HEK293 (cell line): Measurements from ENCODE around the gene ANKRD23.
A peak's percentile ranks its signal among the peaks of the same experiment; 100 is the strongest.

Experiments used
- CTCF ChIA-PET: fragments of 350-600 bp; formaldehyde crosslinking; extraction: SDS; loops from one replicate; lab custom pipeline; 2021; ENCODE audit warnings: antibody characterized with exemption; lab: Yijun Ruan, JAX
- POLR2A ChIA-PET: fragments of 300-600 bp; formaldehyde crosslinking; extraction: SDS; loops from one replicate; lab custom pipeline; 2020; ENCODE audit warnings: antibody characterized with exemption, inconsistent platforms; lab: Yijun Ruan, JAX
- H3K27ac ChIP-seq: fragments of 200-500 bp; sonication (Bioruptor generic); 2 replicates; pipeline ENCODE4 v1.5.1; 2014; ENCODE audit warnings: low read depth, low read length, control low read depth, inconsistent platforms; ENCODE audit errors: extremely low read depth
- H3K36me3 ChIP-seq, 2 experiments: fragments of 200-500 bp in 1 of 2; sonication (Bioruptor generic) in 1 of 2; 1 replicate in 1 of 2; 2 replicates in 1 of 2; pipeline ENCODE4 v1.5.1; 2014 to 2017; ENCODE audit warnings: inconsistent platforms in 2 of 2, low read length in 2 of 2; ENCODE audit not compliant: control insufficient read depth in 2 of 2, insufficient read depth in 1 of 2
- H3K4me1 ChIP-seq: fragments of 200-500 bp; sonication (Bioruptor generic); 2 replicates; pipeline ENCODE4 v1.5.1; 2014; ENCODE audit warnings: mild to moderate bottlenecking, low read length, inconsistent platforms; ENCODE audit not compliant: control insufficient read depth, insufficient read depth
- H3K4me3 ChIP-seq: 2 replicates; pipeline ENCODE4 v1.5.1; 2011; ENCODE audit warnings: low read depth, mild to moderate bottlenecking, control low read depth, low read length, moderate library complexity
- H3K9me3 ChIP-seq: fragments of 200-500 bp; sonication (Bioruptor generic); 2 replicates; pipeline ENCODE4 v1.5.1; 2014; ENCODE audit warnings: low read depth, low read length, inconsistent platforms; ENCODE audit not compliant: control insufficient read depth, insufficient read depth
- BCL11B ChIP-seq: fragments of 450-650 bp; formaldehyde crosslinking; IDR thresholded peaks from 2 replicates; pipeline ENCODE4 v1.5.1; 2016; ENCODE audit warnings: low read depth, missing biosample characterization, missing genetic modification characterization
- PATZ1 ChIP-seq: fragments of 450-650 bp; formaldehyde crosslinking; IDR thresholded peaks from 2 replicates; pipeline ENCODE4 v1.5.1; 2016; ENCODE audit warnings: missing biosample characterization, missing genetic modification characterization
- ZBTB10 ChIP-seq: fragments of 450-650 bp; formaldehyde crosslinking; IDR thresholded peaks from 2 replicates; pipeline ENCODE4 v1.5.1; 2016; ENCODE audit warnings: missing biosample characterization, missing genetic modification characterization
- ZBTB21 ChIP-seq: fragments of 450-650 bp; formaldehyde crosslinking; IDR thresholded peaks from 2 replicates; pipeline ENCODE4 v1.5.1; 2017; ENCODE audit warnings: missing biosample characterization, missing genetic modification characterization
- ZFHX2 ChIP-seq: fragments of 450-650 bp; formaldehyde crosslinking; conservative IDR thresholded peaks from 2 replicates; pipeline ENCODE4 v1.5.1; 2016; ENCODE audit warnings: missing biosample characterization, missing genetic modification characterization
- ZFP41 ChIP-seq: fragments of 450-650 bp; formaldehyde crosslinking; IDR thresholded peaks from 2 replicates; pipeline ENCODE4 v1.5.1; 2016; ENCODE audit warnings: missing biosample characterization, missing genetic modification characterization, borderline replicate concordance
- ZNF138 ChIP-seq: fragments of 450-650 bp; formaldehyde crosslinking; IDR thresholded peaks from 2 replicates; pipeline ENCODE4 v1.5.1; 2016; ENCODE audit warnings: missing biosample characterization, missing genetic modification characterization, borderline replicate concordance
- ZNF155 ChIP-seq: fragments of 450-650 bp; formaldehyde crosslinking; IDR thresholded peaks from 2 replicates; pipeline ENCODE4 v1.5.1; 2016; ENCODE audit warnings: missing biosample characterization, missing genetic modification characterization
- ZNF16 ChIP-seq: fragments of 450-650 bp; formaldehyde crosslinking; IDR thresholded peaks from 2 replicates; pipeline ENCODE4 v1.5.1; 2016; ENCODE audit warnings: low read depth, missing biosample characterization, missing genetic modification characterization
- ZNF292 ChIP-seq: fragments of 450-650 bp; formaldehyde crosslinking; IDR thresholded peaks from 2 replicates; pipeline ENCODE4 v1.5.1; 2016; ENCODE audit warnings: low read depth, missing biosample characterization, missing genetic modification characterization, borderline replicate concordance
- ZNF302 ChIP-seq: fragments of 450-650 bp; formaldehyde crosslinking; IDR thresholded peaks from 2 replicates; pipeline ENCODE4 v1.5.1; 2016; ENCODE audit warnings: missing biosample characterization, missing genetic modification characterization, low read depth
- ZNF37A ChIP-seq: fragments of 450-650 bp; IDR thresholded peaks from 2 replicates; pipeline ENCODE4 v1.5.1; 2018; ENCODE audit warnings: missing biosample characterization, missing genetic modification characterization
- ZNF549 ChIP-seq: fragments of 450-650 bp; IDR thresholded peaks from 2 replicates; pipeline ENCODE4 v1.5.1; 2018; ENCODE audit warnings: missing biosample characterization, missing genetic modification characterization, mild to moderate bottlenecking, inconsistent platforms, moderate library complexity
- ZNF560 ChIP-seq: fragments of 450-650 bp; formaldehyde crosslinking; IDR thresholded peaks from 2 replicates; pipeline ENCODE4 v1.5.1; 2017; ENCODE audit warnings: missing biosample characterization, missing genetic modification characterization, borderline replicate concordance
- ZNF677 ChIP-seq: fragments of 450-650 bp; IDR thresholded peaks from 2 replicates; pipeline ENCODE4 v1.5.0; 2018; ENCODE audit warnings: missing biosample characterization, mild to moderate bottlenecking, missing genetic modification characterization, moderate library complexity
- ZNF777 ChIP-seq: fragments of 450-650 bp; formaldehyde crosslinking; IDR thresholded peaks from 2 replicates; pipeline ENCODE4 v1.5.1; 2017; ENCODE audit warnings: missing biosample characterization, missing genetic modification characterization, borderline replicate concordance
- ZNF791 ChIP-seq: fragments of 450-650 bp; formaldehyde crosslinking; IDR thresholded peaks from 2 replicates; pipeline ENCODE4 v1.5.1; 2016; ENCODE audit warnings: missing biosample characterization, missing genetic modification characterization
- ZSCAN5A ChIP-seq: fragments of 450-650 bp; formaldehyde crosslinking; IDR thresholded peaks from 2 replicates; pipeline ENCODE4 v1.5.1; 2016; ENCODE audit warnings: missing biosample characterization, missing genetic modification characterization
- TF ChIP-seq, protein P1 (sequence below): fragments of 450-650 bp; formaldehyde crosslinking; IDR thresholded peaks from 2 replicates; pipeline ENCODE4 v1.5.1; 2016; ENCODE audit warnings: missing biosample characterization, missing genetic modification characterization, low read depth
- TF ChIP-seq, protein P2 (sequence below): fragments of 450-650 bp; formaldehyde crosslinking; IDR thresholded peaks from 2 replicates; pipeline ENCODE4 v1.5.1; 2017; ENCODE audit warnings: missing biosample characterization, missing genetic modification characterization

Gene ANKRD23

GRCh38 chr2:96861074-96861473, 17.3 kb upstream of the ANKRD23 start:
- H3K4me3 ChIP-seq, result no peak overlapping the region
- H3K27ac ChIP-seq, result no peak overlapping the region
- ChIA-PET CTCF (interaction anchor here (1.0 kb wide), 1 partner anchor 90 kb away, joined by 3 read pairs; no protein-coding TSS in a partner anchor), POLR2A (no interaction called here)
- H3K9me3 ChIP-seq, result no peaks in the 10 kb centered on the region
- peaks cover 0 to 57% of the 10 kb centered on the region in 2 experiments; a peak in 2 of 3 replicates for H3K36me3 ChIP-seq
- TF ChIP-seq ZNF16 (no peak), PATZ1 (no peak), ZSCAN5A (tag by site-specific recombination) (no peak), ZNF677 (tag by site-specific recombination) (no peak), ZNF791 (tag by site-specific recombination) (no peak), ZNF549 (tag by site-specific recombination) (no peak), ZNF155 (tag by site-specific recombination) (no peak), BCL11B (tag by site-specific recombination) (no peak), ZNF560 (tag by site-specific recombination) (no peak), ZNF138 (tag by site-specific recombination) (no peak), ZNF302 (tag by site-specific recombination) (no peak), ZBTB10 (tag by site-specific recombination) (no peak), ZNF292 (no peak)
- TF ChIP-seq, protein P1, sequence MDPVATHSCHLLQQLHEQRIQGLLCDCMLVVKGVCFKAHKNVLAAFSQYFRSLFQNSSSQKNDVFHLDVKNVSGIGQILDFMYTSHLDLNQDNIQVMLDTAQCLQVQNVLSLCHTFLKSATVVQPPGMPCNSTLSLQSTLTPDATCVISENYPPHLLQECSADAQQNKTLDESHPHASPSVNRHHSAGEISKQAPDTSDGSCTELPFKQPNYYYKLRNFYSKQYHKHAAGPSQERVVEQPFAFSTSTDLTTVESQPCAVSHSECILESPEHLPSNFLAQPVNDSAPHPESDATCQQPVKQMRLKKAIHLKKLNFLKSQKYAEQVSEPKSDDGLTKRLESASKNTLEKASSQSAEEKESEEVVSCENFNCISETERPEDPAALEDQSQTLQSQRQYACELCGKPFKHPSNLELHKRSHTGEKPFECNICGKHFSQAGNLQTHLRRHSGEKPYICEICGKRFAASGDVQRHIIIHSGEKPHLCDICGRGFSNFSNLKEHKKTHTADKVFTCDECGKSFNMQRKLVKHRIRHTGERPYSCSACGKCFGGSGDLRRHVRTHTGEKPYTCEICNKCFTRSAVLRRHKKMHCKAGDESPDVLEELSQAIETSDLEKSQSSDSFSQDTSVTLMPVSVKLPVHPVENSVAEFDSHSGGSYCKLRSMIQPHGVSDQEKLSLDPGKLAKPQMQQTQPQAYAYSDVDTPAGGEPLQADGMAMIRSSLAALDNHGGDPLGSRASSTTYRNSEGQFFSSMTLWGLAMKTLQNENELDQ (tag by site-specific recombination), result no peak
- TF ChIP-seq, all 188 proteins: peak for 0
- H3K4me1 ChIP-seq, result no peaks in the 10 kb centered on the region

GRCh38 chr2:96860065-96861029, 16.5 kb upstream of the ANKRD23 start:
- POLR2A ChIA-PET, result interaction anchor here (0.7 to 0.9 kb wide), 2 partner anchors 8 kb away, joined by 3 to 4 read pairs; no protein-coding TSS in a partner anchor
- Histone ChIP-seq H3K9me3 (no peaks in the 10 kb centered on the region), H3K4me3 (no peak overlapping the region), H3K36me3 (peaks cover 0 to 50% of the 10 kb centered on the region in 2 experiments; a peak in 2 of 3 replicates), H3K27ac (no peak overlapping the region), H3K4me1 (no peaks in the 10 kb centered on the region)
- CTCF ChIA-PET, result interaction anchor here (1.0 kb wide), 1 partner anchor 99 kb away, joined by 3 read pairs; no protein-coding TSS in a partner anchor
- TF ChIP-seq ZNF777 (tag by site-specific recombination) (no peak), ZFHX2 (peak; percentile 60), ZNF37A (tag by site-specific recombination) (no peak), ZBTB21 (tag by site-specific recombination) (no peak), ZFP41 (tag by site-specific recombination) (no peak)
- TF ChIP-seq, protein P1 (tag by site-specific recombination), result no peak
- TF ChIP-seq, protein P2, sequence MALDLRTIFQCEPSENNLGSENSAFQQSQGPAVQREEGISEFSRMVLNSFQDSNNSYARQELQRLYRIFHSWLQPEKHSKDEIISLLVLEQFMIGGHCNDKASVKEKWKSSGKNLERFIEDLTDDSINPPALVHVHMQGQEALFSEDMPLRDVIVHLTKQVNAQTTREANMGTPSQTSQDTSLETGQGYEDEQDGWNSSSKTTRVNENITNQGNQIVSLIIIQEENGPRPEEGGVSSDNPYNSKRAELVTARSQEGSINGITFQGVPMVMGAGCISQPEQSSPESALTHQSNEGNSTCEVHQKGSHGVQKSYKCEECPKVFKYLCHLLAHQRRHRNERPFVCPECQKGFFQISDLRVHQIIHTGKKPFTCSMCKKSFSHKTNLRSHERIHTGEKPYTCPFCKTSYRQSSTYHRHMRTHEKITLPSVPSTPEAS (tag by site-specific recombination), result peak; percentile 65
